GM19463 (cell line): Measurements from ENCODE around the gene RIPPLY3.
"Not testable (repeated sequence)": the region's sequence is repeated elsewhere in the genome, so short reads cannot be mapped to it uniquely, and the experiment has no call there.

Experiments
- ATAC-seq: cut with Tn5 transposase; IDR thresholded peaks from one replicate; pipeline ENCODE4 v1.9.1; 2021; ENCODE audit warnings: mild to moderate bottlenecking, moderate library complexity; ENCODE audit not compliant: unreplicated experiment

Gene RIPPLY3

DNA sequence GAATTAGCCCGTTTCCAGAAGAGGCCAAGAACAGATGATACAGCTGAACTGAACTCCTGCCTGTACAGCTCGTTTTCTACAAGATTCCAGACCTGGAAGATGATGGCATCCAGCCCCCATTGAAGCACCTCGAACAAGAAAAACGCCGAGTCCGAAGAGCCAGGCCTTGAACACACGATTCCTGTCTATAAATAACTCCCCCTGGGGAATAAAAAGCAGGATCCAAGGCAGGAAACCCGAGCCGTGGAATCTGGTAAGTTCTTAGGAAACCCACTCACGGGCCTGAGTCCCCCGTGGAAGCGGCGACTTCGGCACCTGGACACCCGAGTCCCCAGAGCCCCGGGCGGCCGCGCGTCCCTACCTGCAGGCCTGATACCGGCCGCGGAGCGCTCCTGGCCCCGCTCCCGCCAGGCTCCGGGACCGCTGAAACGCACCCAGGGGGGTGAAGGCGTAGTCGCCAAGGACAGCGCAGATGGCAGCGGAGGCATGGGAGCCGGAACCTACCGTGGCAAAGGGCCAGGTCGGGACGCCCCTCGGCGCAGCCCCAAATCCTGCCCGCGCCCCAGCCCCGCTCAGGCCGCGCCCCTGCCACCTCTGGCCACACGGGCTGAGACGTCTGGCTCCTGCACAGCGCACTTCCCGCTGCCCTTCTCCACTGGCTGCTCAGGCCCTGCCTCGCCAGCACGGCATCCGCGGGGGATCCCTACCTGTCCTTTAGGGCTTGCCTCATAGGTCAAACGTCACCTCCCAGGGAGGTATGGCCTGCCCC, 26.0 kb upstream of the RIPPLY3 start:
- no peak for ATAC-seq

DNA sequence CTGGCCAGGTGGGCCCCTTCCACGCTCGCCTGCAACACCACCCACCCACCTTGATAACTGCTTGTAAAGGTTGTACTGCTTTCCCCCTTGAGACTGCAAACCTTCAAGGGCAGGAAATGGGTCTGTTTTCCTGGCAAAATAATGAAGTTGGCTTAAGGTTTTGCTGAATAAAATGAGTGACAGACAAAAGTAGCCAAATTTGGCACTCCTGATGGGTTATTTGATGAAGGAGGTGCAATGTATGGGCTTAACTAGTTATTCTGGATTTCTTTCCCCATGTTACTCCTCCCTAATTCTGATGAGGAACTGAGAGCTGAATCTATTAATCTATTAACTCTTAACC, 25.5 kb upstream of the RIPPLY3 start:
- ATAC-seq = no peak

DNA sequence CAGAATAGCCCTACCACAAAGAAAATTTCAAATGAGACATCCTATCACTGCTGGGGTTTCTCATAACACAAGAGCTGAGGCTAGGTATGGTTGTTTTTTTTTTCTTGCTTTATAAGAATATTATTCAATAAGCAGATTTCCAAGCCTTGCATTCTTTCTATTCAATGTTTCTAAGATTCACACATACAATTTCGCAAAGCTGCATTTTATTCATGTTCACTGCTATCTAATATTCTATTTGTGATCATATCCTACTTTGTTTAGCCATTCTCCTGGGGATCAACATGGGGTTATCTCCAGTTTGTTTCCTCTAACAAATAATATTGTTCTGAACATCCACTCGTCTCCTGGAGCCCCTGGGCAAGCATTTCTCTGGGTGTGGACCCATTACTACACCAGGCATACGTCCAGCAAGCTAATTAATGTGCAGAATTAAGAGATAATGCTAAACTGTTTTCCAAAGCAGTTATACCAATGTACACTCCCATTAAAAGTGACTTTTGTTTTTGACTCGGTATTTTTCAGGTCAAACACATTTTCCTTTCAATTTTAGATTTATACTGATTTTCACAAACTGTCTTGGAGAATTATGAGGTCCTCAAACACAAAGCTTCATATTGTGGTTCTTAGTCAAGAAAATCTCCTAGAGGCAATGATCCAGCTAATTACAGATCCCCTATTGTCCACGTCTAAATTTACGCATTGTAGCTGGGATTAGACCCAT, 24.4 kb upstream of the RIPPLY3 start:
- no peak for ATAC-seq

DNA sequence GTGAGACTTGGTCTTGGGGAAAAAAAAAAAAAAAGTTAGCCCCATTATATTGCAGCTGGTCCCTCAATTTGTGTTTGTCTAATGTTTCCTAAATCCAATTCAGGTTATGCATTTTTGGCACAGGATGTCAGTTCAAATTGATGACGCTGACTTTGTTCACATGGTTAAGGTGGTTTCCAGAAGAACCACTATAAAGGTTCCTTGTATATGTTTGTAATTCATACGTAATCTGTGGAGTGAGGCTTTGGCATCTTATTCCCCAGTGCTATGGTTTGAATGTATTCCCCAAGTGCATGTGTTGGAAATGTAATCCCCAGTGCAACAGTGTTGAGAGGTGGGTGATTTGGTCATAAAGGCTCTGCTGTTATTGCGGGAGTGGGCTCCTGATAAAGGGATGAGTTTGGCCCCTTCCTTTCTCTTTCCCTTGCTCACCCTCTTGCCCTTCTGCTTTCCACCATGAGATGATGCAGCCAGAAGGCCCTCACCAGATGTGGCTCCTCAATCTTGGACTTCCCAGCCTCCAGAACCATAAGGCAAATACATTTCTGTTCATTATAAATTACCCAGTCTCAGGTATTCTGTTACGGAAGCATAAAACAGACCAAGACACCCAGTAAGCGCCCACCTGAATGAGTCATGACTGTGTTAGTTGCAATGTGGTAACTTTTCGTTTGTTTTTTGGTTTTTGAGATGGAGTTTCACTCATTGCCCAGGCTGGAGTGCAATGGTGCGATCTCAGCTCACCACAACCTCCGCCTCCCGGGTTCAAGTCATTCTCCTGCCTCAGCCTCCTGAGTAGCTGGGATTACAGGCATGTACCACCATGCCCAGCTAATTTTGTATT, 20.5 kb upstream of the RIPPLY3 start:
- no peak for ATAC-seq

DNA sequence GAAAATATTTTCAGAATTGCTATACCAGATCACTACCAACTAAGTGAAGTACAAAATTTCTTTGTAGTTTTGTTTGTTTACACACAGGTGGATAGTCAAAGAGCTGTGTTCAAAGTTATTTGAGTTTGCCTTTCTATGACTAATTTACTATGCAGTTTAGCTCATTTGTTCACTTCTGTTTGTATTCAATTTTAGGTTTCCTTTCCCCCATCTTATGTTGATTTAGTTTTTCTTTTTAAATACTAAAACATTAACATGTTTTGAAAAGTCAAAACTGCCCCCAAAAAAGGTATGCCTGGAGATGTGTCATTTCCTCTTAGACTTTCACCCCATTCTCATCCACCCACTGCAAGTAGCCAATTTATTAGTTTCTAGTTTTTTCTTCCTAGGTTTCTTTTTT, 18.7 kb upstream of the RIPPLY3 start:
- no peak for ATAC-seq

DNA sequence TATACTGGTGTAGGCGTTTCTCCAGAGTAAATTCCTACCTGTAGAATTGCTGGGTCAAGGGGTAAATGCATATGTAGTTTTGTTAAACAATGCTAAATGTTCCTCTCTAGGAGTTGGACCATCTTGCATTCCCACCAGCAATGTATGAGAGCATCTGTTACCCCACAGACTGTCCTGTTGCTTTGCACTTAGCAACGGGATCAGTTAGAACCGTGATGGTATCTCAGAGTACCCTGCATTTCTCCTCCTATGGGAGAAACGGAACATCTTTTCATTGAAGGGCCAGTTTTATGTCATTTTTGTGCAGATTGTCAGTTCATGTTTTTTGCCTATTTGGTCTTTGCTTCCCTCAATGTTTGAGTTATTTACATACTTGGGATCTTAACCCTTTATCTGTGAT, 18.0 kb upstream of the RIPPLY3 start:
- no peak for ATAC-seq

DNA sequence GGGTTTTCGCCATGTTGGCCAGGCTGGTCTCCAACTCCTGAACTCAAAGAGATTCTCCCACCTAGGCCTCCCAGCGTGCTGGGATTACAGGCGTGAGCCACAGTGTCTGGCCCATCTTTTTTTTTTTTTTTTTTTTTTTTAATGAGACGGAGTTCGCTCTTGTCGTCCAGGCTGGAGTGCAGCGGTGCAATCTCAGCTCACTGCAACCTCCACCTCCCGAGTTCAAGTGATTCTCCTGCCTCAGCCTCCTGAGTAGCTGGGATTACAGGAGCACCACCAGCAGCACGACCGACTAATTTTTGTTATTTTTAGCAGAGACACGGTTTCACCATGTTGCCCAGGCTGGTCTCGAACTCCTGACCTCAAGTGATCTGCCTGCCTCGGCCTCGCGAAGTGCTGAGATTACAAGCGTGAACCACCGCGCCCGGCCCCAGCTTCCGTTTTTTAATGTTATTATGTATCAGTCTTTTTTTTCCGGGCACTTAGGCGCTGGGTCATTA, 17.3 kb upstream of the RIPPLY3 start:
- ATAC-seq = not testable (repeated sequence)

DNA sequence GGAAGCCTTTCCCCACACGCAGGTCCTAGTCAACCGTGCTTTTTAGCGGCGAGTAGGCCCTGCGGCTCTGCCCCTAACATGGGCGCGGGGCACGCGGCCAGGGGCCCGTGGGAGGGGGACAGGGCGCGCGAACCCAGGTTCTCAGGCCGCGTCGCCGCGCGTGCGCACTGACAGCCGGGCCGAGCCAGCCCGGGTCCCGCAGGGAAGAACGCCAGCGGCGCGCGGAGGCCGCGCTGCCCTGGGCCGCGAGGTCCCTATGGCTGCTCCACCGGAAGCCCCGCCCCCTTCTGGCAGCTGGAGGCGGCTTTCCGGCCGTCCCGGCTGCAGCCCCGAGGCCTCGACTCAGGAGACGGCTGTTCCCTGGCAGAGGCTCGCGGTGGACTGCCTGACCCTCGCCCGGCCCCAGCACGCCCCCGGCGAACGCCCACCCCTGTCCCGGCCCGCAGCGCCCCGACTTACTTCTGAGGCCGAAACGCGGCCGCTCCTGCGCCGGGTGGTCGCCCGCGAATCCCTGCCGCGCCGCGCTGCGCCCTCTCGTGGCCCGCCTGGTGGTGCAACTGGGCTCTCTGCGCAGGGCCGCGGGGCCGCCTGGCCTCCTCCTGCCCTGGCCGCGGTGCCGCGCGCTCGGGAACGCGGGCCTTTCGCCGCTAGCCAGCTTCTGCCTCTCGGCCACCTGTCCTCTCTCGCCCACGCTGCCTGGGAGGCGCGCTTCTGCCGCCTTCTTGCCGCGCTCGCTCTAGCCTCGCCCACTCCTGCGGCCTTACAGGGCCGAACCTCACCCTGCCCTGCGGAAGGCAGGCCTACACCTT, 16.6 kb upstream of the RIPPLY3 start:
- peak; percentile 86 for ATAC-seq

DNA sequence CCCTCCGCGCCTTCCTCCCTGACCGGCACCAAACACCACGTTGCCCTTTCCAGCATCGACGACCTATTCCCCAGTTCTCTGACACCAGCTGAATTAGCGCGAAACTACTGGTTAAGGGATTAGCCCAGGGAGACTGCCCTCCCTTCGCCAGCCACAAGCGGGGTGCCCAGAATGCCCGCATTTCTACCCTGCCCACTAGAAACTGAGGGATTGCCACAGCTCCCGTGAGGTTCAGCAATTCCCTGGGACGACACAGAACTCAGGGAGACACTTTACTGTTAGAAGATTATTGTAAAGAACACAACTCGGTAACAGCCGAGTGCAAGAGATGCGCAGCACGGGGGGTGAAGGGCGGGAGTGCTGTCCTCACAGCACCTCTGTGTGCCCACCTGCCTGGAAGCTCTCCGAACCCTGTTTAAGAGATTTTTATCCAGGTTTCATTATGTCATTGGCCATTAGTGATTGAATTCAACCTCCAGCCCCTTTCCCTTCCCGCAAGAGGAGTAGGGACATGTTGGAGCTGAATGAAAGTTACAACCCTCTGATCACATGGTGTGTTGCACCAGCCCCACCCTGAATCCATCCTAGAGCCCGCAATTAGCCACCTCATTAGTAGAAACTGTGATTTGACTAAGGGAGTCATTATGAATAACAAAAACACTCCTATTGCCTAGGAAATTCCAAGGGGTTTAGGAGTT, 15.8 kb upstream of the RIPPLY3 start:
- no peak for ATAC-seq

DNA sequence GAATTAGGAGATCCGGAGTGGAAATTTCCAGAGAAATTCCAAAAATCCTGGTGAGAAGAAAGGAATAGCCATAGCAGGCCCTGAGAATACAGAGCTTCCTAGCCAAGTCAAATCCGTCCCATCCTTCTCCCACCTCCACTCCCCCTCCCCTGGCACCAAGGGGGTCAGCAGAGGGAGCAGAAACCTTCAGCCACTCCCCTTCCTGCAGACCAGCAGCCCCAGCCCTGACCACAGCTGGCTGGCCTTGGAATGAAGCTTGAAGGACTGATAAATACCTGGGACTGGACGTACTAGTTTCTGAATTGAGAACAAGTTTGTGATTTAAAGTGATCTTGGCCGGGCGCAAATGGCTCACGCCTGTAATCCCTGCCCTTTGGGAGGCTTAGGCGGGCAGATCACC, 13.8 kb upstream of the RIPPLY3 start:
- ATAC-seq = no peak

DNA sequence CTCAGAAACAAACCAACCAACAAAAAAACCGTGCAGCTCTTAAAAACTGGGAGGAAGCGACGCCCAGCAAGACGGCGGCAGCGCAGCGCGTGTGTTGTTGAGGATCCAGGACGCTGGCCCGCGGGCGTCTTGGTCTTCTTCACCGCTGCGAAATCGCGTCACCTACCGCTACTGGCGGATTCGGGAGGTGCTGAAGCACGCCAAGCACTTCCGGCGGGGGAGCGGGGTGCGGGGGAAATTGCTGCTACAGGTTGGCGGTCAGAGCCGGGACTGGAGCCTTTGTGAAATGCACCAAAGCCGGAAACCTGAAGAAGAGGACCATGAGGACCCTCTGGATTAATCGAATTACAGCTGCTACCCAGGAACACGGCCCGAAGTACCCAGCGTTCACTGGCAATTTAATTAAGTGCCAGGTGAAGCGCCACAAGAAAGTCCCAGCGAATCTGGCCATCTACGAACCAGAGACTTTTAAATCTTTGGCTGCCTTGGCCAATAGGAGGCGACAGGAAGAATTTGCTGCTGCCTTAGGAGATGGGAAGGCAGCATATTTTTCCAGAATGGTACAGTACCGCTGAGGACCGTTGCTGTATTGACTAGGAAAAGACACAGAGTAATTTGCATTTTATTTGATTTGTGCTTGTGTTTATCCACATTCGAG, 11.9 kb upstream of the RIPPLY3 start:
- no peak for ATAC-seq

DNA sequence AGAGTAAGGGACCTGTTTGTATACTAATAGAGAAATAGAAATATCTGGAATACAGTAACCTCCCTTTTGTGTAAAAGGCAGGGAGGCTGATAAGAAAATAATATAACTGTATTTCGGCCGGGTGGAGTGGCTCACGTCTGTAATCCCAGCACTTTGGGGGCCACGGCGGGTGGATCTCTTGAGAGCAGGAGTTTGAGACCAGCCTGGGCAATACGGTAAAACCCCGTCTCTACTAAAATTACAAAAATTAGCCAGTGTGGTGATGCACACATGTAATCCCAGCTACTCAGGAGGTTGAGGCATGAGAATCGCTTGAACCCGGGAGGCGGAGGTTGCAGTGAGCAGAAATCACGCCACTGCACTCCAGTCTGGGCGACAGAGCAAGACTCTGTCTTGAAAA, 11.2 kb upstream of the RIPPLY3 start:
- not testable (repeated sequence) for ATAC-seq

DNA sequence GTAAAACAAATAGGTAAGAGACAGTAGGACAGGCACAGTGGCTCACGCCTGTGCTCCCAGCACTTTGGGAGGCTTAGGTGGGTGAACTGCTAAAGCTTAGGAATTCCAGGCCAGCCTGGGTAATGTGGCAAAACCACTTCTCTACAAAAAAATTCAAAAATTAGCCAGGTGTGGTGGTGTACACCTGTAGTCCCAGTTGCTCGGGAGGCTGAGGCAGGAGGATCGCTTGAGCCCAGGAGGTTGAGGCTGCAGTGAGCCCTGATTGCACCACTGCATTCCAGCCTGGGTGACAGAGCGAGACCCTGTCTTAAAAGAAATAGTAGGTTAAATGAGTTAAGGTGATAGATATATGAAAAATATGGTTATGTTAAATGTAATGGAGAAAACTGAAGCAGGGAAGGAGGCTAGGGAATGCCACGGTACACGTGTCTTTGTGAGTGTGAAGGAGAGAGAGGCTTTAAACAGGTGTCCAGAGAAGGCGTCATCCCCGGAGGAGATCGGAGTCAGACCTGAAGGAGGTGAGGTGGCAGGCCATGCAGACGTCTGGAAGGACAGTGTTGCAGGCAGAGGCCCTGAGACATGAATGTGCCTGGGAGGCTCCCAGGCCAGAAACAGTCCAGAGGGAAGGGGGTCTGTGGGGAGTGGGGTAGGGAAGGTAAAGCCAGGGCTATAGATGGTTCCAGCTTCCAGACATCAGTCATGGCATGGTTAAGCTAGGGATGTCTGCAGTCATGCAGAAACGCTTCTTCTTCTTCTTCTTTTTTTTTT, 7.2 kb upstream of the RIPPLY3 start:
- ATAC-seq = no peak

DNA sequence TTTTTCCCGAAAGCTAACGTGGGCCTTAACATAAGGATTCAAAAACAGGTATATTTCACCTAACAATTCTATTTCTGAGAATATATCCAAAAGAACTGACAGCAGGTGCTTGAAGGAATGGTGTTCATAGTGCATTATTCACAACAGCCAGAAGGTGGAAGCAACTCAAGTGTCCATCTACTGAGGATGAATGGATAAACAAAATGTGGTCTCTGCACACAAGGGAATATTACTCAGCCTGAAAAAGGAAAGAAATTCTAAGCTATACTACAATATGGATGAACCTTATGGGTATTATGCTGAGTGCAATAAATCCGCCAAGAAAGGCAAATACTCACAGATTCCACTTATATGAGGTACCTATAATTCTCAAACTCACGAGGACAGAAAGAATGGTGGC, 6.1 kb upstream of the RIPPLY3 start:
- no peak for ATAC-seq

DNA sequence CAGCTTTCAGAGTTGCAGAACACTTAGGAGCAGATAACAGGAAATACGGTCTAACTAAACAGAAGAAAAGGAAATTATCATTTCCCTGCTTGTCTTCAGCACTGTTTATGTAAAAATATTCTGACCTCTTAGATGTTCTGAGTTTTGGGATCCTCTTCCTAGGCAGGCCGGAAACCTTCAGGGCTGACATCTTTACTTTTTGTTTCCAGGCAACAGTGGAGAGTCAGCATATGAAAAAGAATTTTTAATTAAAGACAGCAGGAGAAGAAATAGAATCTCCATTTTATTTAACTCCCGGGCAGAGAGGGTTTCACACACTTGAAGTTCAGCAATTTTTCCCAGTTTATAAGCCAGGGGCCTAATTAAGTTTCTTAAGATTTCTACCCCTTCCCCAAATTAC, 5.1 kb upstream of the RIPPLY3 start:
- ATAC-seq = no peak

DNA sequence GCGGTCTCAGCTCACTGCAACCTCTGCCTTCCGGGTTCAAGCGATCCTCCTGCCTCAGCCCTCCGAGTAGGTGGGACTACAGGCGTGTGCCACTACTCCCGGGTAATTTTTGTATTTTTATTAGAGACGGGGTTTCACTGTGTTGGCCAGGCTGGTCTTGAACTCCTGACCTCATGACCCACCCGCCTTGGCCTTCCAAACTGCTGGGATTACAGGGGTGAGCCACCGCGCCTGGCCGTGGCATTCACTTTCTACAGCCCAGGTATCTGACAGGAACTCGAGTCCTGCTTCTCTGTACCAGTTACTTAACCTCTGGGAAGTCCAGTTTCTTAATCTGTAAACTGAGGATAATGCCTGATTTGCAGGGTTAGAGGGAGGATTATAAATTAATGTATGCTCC, 3.7 kb upstream of the RIPPLY3 start:
- ATAC-seq = not testable (repeated sequence)

DNA sequence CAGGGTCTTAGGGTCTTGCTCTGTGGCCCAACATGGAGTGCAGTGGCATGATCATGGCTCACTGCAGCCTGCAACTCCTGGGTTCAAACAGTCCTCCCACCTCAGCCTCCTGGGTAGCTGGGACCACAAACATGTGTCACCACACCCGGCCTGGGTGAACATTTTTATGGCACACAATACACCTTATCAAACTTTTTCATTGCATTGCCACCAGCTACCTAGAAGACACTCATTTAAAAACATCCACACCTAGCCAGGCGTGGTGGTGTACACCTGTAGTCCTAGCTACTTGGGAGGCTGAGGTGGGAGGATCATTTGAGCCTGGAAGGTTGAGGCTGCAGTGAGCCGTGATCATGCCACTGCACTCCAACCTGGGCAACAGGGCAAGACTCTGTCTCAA, 2.6 kb upstream of the RIPPLY3 start:
- not testable (repeated sequence) for ATAC-seq

DNA sequence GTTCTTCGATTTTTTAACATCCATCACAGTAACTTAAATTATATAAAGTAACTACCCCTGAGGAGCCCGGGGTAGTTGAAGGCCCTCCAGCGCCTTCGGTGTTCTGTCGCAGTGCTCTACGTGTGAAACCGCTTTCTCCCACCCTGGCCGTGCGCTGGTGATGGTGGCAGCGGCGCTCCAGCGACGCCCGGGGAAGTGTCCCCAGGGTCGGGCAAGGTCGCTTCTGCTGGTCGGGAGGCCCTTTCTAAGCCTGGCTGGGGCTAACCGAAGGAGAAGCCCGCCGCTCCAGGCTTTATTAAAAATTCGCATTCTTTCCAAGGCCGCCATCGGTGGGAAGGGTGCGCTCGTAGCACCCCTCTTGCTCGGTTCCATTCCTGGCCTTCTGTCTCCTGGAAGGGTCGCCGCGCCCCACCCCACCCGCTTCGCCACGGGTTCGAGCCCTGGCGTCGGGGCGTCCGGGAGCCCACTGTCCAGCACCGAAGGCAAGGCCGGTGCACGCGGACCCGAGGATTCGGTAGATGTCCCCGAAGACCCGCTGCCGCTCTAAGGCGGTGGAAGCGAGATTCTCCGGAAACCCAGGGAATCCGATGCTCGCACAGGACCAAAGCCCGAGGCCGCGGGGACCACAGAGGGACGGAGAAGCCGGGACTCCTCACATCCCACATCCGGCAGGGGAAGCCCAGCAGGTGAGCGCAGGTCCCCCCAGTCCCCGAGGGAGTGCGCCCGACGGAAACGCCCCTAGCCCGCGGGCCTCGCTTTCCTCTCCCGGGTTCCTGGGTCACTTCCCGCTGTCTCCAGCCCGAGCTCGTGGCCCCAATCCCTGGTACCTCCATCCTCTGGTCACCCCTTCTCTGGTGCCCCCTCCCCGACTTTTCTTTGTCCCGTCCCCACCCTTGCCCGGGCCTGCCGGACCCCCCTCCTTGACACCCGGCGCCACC, 685 bp upstream of the RIPPLY3 start:
- no peak for ATAC-seq
